Erythroblast (primary cell): Measurements from ENCODE around the gene HK3.

Source experiments
- GATA1 ChIP-seq: IDR thresholded peaks from 2 replicates; pipeline ENCODE4 v1.6.1; 2011; ENCODE audit warnings: low read depth, mild to moderate bottlenecking, control low read depth, low read length, moderate library complexity
- POLR2A ChIP-seq: IDR thresholded peaks from 2 replicates; pipeline ENCODE4 v1.6.1; 2011; ENCODE audit warnings: mild to moderate bottlenecking, low read length

DNA sequence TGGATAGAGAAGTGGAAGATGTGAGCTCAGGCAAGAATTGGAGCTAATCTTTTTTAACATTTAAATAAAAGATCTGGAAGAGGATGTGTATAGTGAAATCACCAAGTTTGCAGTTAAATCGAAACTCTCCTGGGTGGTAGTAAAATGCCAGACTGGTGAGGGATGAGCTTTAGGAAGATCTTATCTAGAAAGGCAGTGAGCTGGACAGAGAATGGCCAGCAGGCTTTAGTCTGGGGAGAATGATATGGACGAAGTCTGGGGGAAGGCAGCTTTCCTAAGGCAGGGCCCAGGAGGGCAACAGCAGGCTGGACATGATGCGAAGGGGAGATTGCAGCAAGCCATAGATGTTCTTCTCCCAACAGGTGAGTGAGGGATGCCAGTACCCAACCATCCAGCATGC is 63.2 kb downstream of the HK3 start:
- TF ChIP-seq POLR2A (no peak), GATA1 (no peak)
